ENCODE results near the gene PRKCD. TPM values are rescaled to one million over a fixed set of nuclear protein-coding genes. Genes with fewer than 3 reads are reported as not detected.

PRKCD gene
- total RNA-seq, 1 donor from 2014 or later = 9.9 TPM

- Mint-ChIP-seq H3K27ac (ENCODE audit: unreplicated experiment) (no peak overlapping the region), H3K36me3 (ENCODE audit: low read depth, unreplicated experiment) (peaks cover 3% of the 10 kb centered on the region), H3K27me3 (ENCODE audit: unreplicated experiment) (peaks cover 2% of the 10 kb centered on the region), H3K9me3 (ENCODE audit: unreplicated experiment) (no peaks in the 10 kb centered on the region), H3K4me3 (ENCODE audit: unreplicated experiment) (no peak overlapping the region), H3K4me1 (ENCODE audit: unreplicated experiment) (no peaks in the 10 kb centered on the region)
- no peak for DNase-seq (ENCODE audit: low spot score)
- TF ChIP-seq CTCF (IDR thresholded peaks at IDR 0.05; ENCODE audit: unreplicated experiment) = no peak
These were observed 9.5 kb upstream of the PRKCD start for GRCh38 chr3:53151465-53151864.

GRCh38 chr3:53151870-53152660, 8.9 kb upstream of the PRKCD start:
- Mint-ChIP-seq H3K4me3 (ENCODE audit: unreplicated experiment) (no peak overlapping the region), H3K27ac (ENCODE audit: unreplicated experiment) (no peak overlapping the region), H3K9me3 (ENCODE audit: unreplicated experiment) (no peaks in the 10 kb centered on the region), H3K4me1 (ENCODE audit: unreplicated experiment) (no peaks in the 10 kb centered on the region), H3K27me3 (ENCODE audit: unreplicated experiment) (peaks cover 2% of the 10 kb centered on the region), H3K36me3 (ENCODE audit: low read depth, unreplicated experiment) (peaks cover 3% of the 10 kb centered on the region)
- no peak for DNase-seq (ENCODE audit: low spot score)
- no peak for TF ChIP-seq CTCF (IDR thresholded peaks at IDR 0.05; ENCODE audit: unreplicated experiment)

DNA sequence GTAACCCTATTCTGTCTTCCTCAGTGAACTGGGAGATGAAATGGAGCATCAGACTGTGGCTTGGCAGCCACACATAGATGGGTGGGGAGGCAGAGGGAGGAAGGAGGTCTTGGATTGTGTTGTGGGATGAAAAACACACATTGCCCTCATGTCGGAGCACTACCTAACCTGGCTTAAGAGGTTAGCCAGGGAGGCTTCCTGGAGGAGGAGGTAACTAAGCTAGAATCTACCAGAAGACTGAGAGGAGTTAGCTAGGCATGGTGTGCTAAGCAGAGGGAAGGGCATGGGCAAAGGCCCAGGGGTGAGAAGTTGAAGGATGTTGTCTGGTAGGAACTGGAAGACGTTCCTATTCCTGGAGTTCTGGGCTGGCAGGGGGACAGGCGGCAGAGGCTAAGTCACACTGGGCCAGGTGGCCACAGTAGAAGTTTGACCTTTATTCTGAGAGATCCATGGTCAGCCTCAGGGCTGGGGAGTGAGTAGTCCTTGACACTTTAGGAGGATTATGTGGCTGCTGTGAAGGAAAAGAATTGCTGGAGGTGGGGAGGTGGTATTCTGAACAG, 7.7 kb upstream of the PRKCD start:
- DNase-seq (ENCODE audit: low spot score) = no peak
- Mint-ChIP-seq H3K27ac (ENCODE audit: unreplicated experiment) (no peak overlapping the region), H3K4me1 (ENCODE audit: unreplicated experiment) (peaks cover 3% of the 10 kb centered on the region), H3K9me3 (ENCODE audit: unreplicated experiment) (no peaks in the 10 kb centered on the region), H3K27me3 (ENCODE audit: unreplicated experiment) (peaks cover 4% of the 10 kb centered on the region), H3K4me3 (ENCODE audit: unreplicated experiment) (no peak overlapping the region), H3K36me3 (ENCODE audit: low read depth, unreplicated experiment) (peaks cover 3% of the 10 kb centered on the region)
- no peak for TF ChIP-seq CTCF (IDR thresholded peaks at IDR 0.05; ENCODE audit: unreplicated experiment)

DNA sequence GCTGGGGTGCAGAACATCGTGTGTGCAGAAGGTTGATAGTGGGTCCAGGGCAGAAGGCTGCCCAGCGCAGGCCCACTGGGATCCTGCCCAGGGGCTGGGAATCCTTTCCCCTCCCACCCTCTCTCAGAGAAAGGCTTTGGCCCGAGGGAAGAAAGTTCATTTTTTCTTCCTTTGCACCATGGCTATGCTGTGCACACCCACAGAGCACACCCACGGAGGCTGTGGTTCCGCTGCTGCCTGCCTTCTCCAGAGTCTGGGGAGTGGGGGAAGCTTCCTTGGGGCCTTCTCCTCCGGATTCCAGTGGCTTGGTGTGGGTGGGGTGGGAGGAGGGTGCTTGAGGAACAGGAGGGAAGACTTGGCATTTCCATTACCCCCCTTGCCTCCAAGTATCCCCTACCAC, 7.0 kb upstream of the PRKCD start:
- Mint-ChIP-seq H3K27me3 (ENCODE audit: unreplicated experiment) (peaks cover 6% of the 10 kb centered on the region), H3K9me3 (ENCODE audit: unreplicated experiment) (no peaks in the 10 kb centered on the region), H3K27ac (ENCODE audit: unreplicated experiment) (no peak overlapping the region)

More for the DNA sequence above, 7.0 kb upstream of the PRKCD start:
- peaks cover 7% of the 10 kb centered on the region for H3K4me1 Mint-ChIP-seq (ENCODE audit: unreplicated experiment)
- no peak for DNase-seq (ENCODE audit: low spot score)
- no peak for TF ChIP-seq CTCF (IDR thresholded peaks at IDR 0.05; ENCODE audit: unreplicated experiment)
- H3K4me3 Mint-ChIP-seq (ENCODE audit: unreplicated experiment) = no peak overlapping the region
- peaks cover 3% of the 10 kb centered on the region for H3K36me3 Mint-ChIP-seq (ENCODE audit: low read depth, unreplicated experiment)

All from endothelial cell (in vitro differentiated cells).